Mammary epithelial cell (primary cell): ENCODE measurements around the gene BBOX1.

Experiments
- EZH2 ChIP-seq: IDR thresholded peaks from 2 replicates; pipeline ENCODE4 v1.6.1; 2012; ENCODE audit warnings: low read length, inconsistent platforms, borderline replicate concordance
- TF ChIP-seq, protein P1 (sequence below), 2 donors: IDR thresholded peaks in 1 of 2; conservative IDR thresholded peaks in 1 of 2; 2 replicates each; pipeline ENCODE4 v1.5.1; 2011 to 2012; ENCODE audit warnings: inconsistent platforms in 2 of 2, low read length in 2 of 2, mild to moderate bottlenecking in 2 of 2, control low read depth in 1 of 2, low read depth in 1 of 2; ENCODE audit not compliant: insufficient read depth in 1 of 2; ENCODE audit errors: extremely low read depth in 1 of 2

GRCh38 chr11:27025957-27026733 is 14.5 kb upstream of the BBOX1 start:
- TF ChIP-seq, protein P1, sequence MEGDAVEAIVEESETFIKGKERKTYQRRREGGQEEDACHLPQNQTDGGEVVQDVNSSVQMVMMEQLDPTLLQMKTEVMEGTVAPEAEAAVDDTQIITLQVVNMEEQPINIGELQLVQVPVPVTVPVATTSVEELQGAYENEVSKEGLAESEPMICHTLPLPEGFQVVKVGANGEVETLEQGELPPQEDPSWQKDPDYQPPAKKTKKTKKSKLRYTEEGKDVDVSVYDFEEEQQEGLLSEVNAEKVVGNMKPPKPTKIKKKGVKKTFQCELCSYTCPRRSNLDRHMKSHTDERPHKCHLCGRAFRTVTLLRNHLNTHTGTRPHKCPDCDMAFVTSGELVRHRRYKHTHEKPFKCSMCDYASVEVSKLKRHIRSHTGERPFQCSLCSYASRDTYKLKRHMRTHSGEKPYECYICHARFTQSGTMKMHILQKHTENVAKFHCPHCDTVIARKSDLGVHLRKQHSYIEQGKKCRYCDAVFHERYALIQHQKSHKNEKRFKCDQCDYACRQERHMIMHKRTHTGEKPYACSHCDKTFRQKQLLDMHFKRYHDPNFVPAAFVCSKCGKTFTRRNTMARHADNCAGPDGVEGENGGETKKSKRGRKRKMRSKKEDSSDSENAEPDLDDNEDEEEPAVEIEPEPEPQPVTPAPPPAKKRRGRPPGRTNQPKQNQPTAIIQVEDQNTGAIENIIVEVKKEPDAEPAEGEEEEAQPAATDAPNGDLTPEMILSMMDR (conservative IDR thresholded peaks at IDR 0.05 in 1 of 2, IDR thresholded peaks at IDR 0.05 in 1 of 2; ENCODE audit: extremely low read depth in 1 of 2, insufficient read depth in 1 of 2, low read depth in 1 of 2, low read length in 2 of 2) = no peak
- no peak for TF ChIP-seq EZH2
